Measurements from ENCODE around the gene WNT8B.
A peak's percentile ranks its signal among the peaks of the same experiment; 100 is the strongest.

WNT8B gene

GRCh38 chr10:100506596-100507356 lies 44.0 kb downstream of the WNT8B start:
- no peak overlapping the region for H3K4me3 ChIP-seq (ENCODE audit: low read depth, low read length)
- TF ChIP-seq CTCF (IDR thresholded peaks at IDR 0.05; ENCODE audit: low read depth, low read length, missing control alignments), result no peak
- no peak for DNase-seq (ENCODE audit: low read depth)

- TF ChIP-seq CTCF (IDR thresholded peaks at IDR 0.05; ENCODE audit: low read depth, low read length, missing control alignments), result no peak
- H3K4me3 ChIP-seq (ENCODE audit: low read depth, low read length), result no peak overlapping the region
- DNase-seq (ENCODE audit: low read depth), result no peak
These were observed 44.5 kb downstream of the WNT8B start for GRCh38 chr10:100507357-100507732.

GRCh38 chr10:100508266-100508665 lies 45.5 kb downstream of the WNT8B start:
- H3K4me3 ChIP-seq (ENCODE audit: low read depth, low read length), result no peak overlapping the region
- no peak for DNase-seq (ENCODE audit: low read depth)
- TF ChIP-seq CTCF (IDR thresholded peaks at IDR 0.05; ENCODE audit: low read depth, low read length, missing control alignments), result no peak

GRCh38 chr10:100508691-100509150 lies 45.9 kb downstream of the WNT8B start:
- no peak overlapping the region for H3K4me3 ChIP-seq (ENCODE audit: low read depth, low read length)
- TF ChIP-seq CTCF (IDR thresholded peaks at IDR 0.05; ENCODE audit: low read depth, low read length, missing control alignments), result peak; percentile 55
- no peak for DNase-seq (ENCODE audit: low read depth)

GRCh38 chr10:100509241-100509840 lies 46.5 kb downstream of the WNT8B start:
- H3K4me3 ChIP-seq (ENCODE audit: low read depth, low read length), result no peak overlapping the region
- TF ChIP-seq CTCF (IDR thresholded peaks at IDR 0.05; ENCODE audit: low read depth, low read length, missing control alignments), result no peak
- no peak for DNase-seq (ENCODE audit: low read depth)

GRCh38 chr10:100510533-100511308 lies 47.9 kb downstream of the WNT8B start:
- TF ChIP-seq CTCF (IDR thresholded peaks at IDR 0.05; ENCODE audit: low read depth, low read length, missing control alignments), result no peak
- no peak for DNase-seq (ENCODE audit: low read depth)
- no peak overlapping the region for H3K4me3 ChIP-seq (ENCODE audit: low read depth, low read length)
